GM20000 (cell line): ENCODE results near the gene HOXA6.

Experiments
- DNase-seq: peaks from one replicate; pipeline ENCODE4 v3.0.0; 2012; ENCODE audit warnings: low spot score
- TF ChIP-seq, protein P1 (sequence below): IDR thresholded peaks from 2 replicates; pipeline ENCODE4 v1.5.1; 2012; ENCODE audit warnings: mild to moderate bottlenecking, control low read depth; ENCODE audit errors: extremely low read depth, missing control alignments

The HOXA6 gene

DNA sequence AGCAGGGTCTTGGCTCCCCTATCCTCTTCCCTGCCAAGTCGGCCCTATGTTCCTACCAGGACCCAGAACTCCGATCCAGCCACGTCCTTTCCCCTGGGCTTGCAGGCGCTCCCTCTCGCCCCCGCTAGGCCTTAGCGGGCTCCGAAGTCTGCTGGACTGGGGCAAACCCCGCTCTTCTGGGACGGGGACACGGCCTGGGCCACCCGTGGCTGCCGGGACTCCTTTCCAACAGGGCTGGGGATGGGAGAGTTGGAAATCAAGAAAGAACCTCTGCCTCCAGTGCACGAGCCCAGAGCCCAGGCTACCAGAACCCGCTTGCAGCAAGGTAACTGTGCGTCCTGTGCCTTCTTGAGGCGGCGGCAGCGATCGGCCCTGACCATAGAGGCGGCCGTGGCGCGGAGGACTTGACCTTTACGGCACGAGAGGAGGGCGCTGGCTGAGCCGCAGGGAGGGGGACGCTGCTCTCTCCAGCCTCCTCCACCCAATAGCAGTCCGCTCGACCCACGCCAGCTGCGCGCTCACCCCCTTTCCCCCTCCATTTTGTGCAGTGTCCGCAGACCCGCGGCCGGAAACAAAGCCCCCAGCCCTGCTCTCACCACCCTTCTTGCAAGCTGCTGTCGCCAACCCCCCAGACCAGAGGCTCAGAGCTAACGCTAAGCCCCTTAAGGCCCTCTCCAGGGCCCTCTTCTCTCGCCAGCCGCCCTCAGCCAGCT is 44.4 kb upstream of the HOXA6 start:
- DNase-seq, result no peak
- TF ChIP-seq, protein P1, sequence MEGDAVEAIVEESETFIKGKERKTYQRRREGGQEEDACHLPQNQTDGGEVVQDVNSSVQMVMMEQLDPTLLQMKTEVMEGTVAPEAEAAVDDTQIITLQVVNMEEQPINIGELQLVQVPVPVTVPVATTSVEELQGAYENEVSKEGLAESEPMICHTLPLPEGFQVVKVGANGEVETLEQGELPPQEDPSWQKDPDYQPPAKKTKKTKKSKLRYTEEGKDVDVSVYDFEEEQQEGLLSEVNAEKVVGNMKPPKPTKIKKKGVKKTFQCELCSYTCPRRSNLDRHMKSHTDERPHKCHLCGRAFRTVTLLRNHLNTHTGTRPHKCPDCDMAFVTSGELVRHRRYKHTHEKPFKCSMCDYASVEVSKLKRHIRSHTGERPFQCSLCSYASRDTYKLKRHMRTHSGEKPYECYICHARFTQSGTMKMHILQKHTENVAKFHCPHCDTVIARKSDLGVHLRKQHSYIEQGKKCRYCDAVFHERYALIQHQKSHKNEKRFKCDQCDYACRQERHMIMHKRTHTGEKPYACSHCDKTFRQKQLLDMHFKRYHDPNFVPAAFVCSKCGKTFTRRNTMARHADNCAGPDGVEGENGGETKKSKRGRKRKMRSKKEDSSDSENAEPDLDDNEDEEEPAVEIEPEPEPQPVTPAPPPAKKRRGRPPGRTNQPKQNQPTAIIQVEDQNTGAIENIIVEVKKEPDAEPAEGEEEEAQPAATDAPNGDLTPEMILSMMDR, result no peak

DNA sequence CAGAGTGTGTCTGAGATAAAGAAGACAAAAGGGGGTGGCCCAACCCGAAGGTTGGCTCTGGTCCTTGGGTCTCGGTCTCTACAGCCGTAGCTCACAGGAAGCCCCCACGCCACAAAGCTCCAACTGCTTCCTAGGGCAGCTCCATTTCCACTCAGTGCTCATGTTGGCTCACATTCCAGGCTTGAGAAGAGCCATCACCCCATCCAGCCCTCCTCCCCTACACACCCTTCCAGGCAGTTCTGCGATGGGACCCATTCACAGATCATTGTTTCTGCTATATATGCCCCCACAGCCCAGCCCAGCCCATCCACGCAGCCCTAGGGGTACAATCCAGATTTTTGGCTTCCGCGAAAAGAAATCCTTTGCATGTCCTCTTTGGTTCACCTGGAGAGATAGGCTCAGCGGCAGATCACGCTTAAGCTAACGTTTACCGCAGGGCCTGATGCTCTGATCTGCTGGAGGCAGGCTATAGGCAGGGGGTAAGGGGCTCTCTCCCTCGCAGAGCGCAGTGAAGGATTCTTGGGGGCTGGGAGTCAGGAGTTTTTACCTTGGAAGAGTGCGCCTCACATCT is 43.7 kb upstream of the HOXA6 start:
- TF ChIP-seq, protein P1, result no peak
- DNase-seq, result no peak

DNA sequence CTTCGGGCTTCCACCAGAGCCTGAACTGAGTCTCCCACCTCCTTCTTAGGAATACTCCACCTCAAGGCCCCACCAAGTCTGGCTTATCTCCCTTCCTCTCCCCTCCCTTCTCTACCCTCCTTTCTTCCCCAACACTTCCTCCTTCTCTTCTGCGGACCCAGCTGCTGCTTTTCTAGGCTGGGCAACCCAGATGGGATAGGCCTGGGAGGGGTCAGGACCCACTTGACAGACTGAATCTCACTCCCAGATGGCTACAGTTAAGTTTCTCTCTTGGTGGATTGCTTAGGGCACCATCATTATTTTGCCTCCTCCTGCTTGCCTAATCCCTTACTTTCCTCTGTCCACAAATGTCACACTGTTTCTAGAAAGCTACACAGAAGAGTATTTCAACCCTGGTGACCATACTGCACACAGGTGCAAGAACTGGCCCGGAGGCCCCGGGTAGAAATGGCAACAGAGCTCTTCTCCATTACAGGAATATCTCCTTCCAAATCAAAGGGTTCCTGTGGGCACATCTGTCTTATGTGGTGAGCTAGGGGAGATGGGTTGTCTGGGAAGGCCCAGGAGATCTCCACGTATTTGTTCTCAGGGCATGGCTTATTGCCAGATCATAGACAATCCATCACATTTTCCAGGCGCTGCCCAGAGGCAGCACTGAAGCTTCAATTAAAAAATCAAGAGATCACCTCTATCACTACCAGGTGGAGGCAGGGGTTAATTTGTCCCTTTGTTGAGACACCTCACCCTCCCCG is 42.6 kb upstream of the HOXA6 start:
- DNase-seq, result no peak
- TF ChIP-seq, protein P1, result no peak

DNA sequence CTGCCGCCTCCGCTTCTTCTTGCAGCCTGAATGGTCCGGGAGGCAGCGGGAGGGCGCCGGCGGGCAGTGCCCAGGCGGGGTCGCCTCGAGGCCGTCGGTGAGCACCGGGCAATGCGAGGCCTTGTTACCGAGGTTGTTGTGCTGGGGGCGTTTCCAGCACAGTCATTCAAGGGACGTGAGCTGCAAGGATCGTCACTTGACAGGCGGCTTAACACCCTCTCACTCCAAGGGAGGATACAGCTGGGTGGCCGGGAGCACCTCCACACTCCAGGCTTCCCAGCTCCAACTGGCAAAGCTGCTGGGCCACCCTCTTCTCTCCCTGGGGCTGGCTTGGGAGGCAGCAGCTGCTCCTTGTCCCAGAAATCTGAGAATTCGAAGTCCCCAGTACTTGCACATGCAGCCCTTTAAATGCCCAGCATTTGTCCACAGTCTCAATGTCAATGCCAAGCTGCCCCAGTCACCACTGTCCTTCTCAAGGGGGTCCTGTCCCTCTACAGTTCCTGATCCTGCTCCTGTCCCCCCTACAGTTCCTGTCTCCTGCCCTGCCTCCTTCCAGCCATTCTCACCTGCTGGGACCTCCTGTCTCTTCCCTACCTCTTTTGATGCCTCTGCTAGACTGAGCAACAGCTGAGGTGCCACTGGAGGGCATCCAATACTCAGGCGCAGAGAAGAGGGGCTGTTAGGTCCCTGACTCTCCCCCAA is 41.9 kb upstream of the HOXA6 start:
- no peak for DNase-seq

DNA sequence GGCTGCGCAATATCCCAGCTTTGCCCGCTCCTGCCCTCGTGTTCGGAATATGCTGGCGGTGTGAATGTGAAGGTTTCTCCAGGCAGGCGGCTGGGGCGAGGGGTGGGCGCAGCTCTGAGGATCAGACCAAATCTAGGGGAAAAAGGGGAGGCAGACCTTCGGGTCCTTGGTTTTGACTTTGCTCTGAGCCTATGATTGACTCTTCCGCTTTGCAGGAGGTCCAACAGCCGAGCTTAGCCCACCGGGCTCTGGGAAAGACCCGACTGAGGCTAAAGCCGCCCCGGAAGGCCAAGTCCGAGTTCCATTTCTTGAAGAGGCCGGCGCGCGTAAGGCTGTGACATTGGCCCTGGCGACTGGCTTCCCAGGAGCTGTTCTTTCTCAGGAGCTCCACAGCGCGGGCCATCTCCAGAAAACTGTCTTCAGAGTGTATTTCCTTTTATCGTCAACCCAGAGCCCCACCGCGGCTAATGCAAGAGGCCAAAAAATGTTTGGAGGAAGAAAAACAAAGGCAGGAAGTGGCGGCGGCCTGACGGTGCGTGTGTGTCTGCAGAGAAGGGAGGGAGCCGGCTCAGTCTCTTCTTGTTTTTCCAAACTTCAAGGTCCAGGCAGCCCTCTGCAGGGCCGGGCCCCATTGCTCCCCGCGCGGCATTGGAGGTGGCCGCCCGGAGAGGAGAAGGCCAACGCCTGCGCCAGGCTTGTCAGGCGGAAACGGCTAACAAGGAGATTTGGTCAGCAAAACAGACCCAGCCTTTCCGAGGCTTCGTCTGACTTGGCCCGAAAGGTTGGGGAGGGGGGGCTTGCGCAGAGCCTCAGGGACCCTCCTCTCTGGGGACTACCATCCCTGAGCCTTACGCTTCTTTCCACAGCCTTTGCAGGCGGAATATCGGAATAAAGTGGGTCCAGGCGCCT is 41.1 kb upstream of the HOXA6 start:
- TF ChIP-seq, protein P1, result no peak
- DNase-seq, result no peak

More for the DNA sequence above, 41.9 kb upstream of the HOXA6 start:
- TF ChIP-seq, protein P1, result no peak

DNA sequence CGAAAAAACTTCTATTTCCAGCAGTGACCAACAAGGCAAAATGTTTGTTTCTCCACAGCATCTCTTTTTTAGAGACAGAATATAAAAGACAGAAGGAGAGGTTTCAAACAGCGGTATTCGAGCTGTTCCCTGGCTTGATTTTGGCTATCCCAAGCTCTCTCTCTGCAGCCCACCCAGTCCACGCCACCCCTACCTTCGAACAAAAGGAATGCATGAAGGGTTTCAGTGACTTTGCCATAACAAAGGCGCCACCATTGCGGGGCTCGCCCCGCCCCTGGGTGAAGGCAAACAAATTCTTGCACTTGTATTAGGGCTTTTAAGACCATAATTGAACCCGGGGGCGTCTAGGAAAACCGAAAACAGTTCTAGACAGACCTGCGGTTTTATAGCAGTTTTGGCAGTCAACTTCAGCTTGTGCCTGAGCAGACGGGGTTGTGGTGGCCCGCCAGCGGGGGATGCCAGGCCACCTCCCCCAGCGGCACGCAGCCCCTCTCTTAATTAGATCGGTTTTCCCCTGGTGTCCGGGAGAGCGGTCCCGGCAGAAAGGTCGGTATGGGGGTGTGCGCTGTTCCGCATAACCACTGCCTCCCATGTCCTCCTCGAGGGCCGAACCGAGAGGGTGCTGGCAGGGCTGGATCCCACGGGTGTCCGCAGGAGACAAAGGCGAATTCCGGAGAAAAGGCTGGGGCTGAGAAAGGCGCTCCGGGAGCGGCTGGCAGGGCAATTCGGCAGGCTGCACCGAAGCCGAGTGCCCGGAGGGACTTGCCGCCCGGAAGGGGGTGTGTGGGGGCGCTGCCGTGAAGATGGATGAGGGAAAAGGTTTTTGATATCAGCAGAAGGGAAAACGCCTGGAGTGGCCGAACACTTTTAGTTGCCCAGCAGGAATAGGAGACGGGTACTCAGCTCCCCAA is 40.2 kb upstream of the HOXA6 start:
- DNase-seq, result no peak
- TF ChIP-seq, protein P1, result no peak
